Middle frontal gyrus (tissue), 1 donor: Measurements from ENCODE around the gene RBL2.
"Not testable (repeated sequence)": the region's sequence is repeated elsewhere in the genome, so short reads cannot be mapped to it uniquely, and the experiment has no call there.

Experiments
- DNase-seq: peaks from one replicate; pipeline ENCODE4 v3.0.0-alpha.2; 2015; ENCODE audit warnings: low spot score; ENCODE audit errors: extremely low spot score

The RBL2 gene

DNA sequence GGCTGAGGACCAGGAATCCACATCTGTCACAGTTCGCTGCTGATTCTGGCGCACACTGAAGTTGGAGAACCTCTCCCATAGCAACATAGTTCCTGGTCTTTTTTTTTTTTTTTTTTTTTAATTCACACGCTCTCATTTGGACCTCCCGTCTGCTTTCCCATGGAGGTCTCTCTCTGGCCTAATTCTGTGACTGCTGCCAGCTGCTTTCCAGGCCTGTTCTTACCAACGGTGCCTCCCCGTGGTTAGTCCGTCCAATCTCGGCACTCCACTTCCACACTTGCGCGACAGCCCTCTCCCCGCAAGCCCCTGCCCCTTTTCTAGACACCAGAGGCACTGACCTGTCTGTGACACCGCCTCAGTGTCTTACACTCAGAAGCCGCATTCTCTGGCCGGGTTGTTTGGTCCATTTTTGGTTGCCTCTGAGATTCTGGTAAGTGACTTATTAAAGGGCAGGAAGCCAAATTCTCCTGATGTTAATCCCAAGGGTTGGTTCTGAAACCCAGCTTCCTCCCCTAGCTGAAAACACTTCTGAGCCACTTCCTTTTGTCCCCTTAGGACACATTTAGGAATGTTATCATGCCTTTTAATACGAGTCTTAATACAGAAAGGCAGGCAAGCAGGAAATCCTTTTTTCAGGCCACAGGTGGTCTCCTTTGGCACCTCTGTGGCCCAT, 69.9 kb downstream of the RBL2 start:
- no peak for DNase-seq

DNA sequence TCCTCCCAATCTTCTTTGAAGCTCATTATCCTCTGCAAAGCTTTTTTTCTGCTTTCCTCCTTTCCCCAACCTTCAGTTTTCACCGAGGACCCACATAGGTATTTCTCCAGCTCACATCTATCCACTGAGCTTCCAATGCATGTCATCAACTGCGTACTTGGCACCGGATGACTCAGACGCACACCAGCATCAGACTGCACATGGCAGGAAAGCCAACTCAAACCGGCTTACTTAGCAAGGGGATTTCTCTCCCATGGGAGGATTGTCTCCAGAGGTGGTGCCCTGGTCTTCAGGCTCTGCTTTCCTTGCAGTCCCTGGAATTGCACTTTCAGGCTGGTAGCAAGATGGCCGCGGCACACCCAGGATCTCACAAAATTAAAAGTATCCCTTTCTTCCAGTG, 70.4 kb downstream of the RBL2 start:
- DNase-seq = no peak

- DNase-seq = no peak
Measured at GRCh38 chr16:53506254-53506653, 72.0 kb downstream of the RBL2 start.

DNA sequence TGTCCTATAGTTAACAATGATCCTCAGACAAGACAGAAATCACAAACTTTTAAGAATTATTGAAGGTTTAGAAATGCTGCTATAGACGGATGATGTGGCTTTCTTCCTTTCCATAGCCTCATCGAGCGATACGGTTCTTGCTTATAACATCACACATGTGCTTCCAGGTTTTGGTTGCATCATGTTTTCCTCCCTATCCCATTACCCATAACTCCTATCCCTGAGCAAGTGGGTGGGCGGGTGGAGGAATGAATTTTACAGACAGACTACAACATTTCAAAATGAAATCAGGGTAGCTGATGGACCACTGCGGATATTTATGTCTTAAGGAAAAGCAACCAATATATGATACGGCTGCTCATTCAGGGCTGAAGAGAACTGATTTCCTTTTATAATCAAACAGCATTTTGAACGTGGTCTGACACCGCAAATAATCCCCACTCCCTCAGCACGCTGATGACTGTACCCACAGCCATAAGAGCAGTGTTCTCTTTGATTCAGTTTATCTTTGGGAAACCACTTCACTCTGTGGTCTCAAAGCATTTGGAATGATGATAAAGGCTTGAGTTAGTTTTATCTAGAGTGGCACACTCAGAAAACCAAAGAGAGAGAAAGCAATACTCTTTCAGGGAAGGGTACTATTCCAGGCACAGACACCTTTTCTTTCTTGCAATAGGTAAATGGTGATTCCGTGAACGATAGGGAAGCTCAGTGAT, 73.4 kb downstream of the RBL2 start:
- no peak for DNase-seq

DNA sequence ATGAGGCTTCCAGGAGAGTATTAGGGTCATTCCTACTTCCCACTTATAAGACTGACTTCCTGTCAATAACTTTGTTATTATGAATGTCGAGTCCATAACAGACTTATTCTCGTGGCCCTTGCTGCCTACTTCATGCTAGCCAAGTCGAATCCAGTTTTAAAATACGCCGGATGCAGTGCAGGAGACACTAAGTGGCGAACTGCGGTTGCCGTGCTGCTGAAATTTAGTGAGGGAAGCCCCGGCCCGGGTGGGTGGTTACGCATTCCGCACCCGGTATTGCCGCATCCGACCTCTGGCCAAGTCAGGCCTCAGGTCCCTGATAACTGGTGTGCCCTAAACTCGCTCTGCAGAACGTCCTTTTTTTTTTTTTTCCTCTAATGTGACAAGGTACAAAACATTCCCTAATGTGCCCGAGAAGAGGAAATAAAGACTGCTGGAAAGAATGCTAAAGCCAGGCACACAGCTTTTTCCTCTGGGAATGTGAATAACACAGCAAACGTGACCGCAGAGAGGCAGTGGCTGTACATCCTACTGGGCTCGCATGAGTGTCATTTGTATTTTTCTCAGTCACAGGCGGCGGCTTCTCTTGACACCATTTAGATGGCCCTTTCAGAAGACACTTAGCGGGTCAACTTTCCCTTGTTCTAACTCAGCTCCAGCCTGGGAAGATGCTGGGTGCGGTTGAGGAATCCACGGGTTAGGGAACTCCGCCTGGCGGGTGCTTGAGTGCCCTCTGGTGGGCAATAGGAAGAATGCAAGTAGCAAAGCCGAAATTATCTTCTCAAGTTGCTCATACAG, 75.8 kb downstream of the RBL2 start:
- DNase-seq = peak; percentile 36

- no peak for DNase-seq
Measured at GRCh38 chr16:53510704-53511070, 76.4 kb downstream of the RBL2 start.

DNA sequence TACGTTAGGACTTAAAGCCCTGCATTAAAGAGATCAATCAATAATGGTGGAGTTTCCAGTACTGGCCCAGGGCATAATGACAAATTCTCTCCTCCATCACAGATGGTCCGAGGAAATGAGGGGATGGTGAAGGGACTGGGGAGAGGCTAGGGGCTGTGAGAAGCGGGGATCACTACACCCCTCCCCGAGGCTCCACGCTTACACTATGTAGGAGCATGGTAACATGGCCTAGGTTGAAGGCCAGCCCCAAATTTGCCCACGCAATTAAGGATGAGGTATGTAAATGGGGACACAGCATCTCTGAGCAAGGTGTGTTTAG, 76.8 kb downstream of the RBL2 start:
- DNase-seq = no peak

GRCh38 chr16:53511403-53512280, 77.4 kb downstream of the RBL2 start:
- DNase-seq = no peak

- not testable (repeated sequence) for DNase-seq
Measured at GRCh38 chr16:53512795-53513194, 78.5 kb downstream of the RBL2 start.

DNA sequence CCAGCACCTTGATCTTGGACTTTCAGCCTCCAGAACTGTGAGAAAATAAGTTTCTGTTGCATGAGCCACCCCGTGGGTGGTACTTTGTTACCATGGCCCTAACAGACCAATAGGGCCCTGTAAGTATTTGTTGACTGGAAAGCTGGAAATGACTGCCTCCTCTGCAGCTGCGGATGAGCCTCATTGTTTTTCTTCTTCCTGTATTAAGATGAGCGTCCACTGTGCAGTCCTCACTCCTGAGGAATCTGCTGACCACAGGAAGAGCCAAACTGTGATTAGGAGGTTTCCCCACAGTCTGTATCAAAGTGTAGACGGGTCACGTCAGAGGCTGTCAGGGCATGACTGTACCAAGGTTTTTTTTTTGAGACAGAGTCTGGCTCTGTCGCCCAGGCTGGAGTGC, 81.0 kb downstream of the RBL2 start:
- no peak for DNase-seq

GRCh38 chr16:53515811-53516210, 81.5 kb downstream of the RBL2 start:
- no peak for DNase-seq

- DNase-seq = no peak
Measured at GRCh38 chr16:53517851-53518250, 83.6 kb downstream of the RBL2 start.

- no peak for DNase-seq
Measured at GRCh38 chr16:53518550-53519416, 84.5 kb downstream of the RBL2 start.

DNA sequence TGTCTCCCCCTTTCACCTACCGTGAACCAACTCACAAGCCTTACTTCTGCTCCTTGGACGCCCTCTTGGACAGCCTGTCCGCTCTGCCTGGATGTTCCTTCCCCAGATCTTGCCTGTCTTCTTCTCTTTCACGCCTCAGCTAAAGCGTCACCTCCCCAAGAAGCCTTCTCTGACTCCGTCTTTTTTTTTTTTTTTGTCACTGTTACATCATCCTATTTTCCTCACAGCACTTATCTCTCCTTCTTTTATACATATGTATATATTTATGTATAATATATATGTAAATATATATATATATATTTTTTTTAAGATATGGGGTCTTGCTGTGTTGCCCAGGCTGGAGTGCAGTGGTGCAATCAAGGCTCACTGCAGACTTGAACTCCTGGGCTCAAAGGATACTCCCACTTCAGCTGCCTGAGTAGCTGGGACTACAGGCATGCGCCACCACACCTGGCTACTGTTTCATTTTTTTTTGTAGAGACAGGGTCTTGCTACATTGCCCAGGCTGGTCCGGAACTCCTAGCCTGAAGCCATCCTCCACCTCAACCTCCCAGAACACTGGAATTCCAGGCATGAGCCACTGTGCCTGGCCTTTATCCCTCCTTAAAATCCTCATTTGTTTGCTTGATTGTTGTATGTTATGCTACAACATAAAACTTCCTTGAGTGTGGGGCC, 85.3 kb downstream of the RBL2 start:
- DNase-seq = no peak

DNA sequence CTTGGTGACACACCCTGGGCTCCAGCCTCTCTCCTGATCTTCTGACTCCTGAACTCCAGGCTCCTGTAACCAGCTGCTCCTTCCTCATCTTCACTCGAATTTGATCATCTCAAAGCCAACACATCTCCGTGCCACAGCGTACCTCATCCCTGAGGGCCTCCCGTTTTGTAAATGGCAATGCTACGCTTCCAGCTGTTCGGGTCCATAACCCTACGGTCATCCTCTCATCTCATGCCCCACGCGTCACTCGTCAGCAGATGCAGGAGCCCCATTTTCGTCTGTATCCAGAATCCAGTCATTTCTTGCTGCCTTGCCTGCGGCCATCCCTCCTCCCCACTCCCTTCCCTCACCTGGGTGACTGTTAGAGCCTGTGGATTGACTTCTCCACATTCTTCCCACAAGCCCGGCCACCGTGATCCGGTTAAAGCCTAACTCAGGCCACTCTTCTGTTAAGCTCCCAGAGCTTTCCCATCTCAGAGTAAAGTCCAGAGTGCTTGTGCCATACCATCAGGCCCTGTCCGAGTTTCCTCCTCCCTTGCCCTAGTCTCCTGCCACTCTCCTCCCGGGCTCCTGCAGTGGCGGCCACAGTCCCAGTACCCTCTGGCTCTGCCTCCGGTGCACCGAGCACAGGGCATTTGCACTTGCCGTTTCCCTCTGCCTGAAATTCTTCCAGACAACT, 89.0 kb downstream of the RBL2 start:
- no peak for DNase-seq

- DNase-seq = no peak
Measured at GRCh38 chr16:53523971-53524548, 89.8 kb downstream of the RBL2 start.

- no peak for DNase-seq
Measured at GRCh38 chr16:53528797-53529196, 94.5 kb downstream of the RBL2 start.

DNA sequence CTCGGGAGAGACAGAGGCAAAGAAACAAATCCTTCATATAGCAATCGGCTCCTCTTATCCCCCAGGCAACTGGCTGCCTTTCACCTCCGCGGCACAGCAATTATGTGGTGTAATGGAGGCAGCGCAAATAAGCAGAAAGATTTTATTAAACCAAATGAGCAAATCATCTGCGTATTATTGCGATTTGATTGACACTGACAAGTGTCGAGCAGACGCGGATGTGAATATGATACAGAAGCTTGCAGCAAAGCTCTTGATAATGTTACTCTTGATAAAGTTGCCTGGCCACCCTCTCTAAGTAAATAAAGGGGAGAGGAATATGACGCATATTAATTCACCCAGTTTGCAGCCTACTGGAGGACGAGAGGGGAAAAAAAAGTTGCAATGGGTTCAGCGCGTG, 95.2 kb downstream of the RBL2 start:
- DNase-seq = no peak

DNA sequence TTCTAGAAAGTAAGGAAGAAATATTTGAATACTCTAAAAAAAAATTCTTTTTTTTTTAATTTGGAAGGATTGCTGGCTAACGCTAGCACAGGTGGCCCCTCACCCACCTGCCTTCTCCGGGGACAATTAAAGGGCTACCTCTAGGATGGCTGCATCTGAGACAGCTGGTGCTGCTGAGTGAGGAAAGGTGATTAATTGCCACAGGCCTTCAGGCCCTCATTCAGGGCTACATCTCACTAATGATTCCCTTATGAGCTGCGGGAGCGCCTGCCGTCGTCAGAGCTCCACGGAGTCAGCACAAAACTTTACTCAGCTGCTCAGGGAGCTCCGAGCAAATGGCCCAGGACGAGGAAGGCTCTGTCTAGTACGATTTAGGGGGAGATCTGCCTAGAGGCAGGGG, 95.8 kb downstream of the RBL2 start:
- DNase-seq = no peak
